AG09309 (cell line): ENCODE data around the gene EIF4G3.

ENCODE experiments used
- DNase-seq: peaks from one replicate; pipeline ENCODE4 v3.0.0-alpha.2; 2010; ENCODE audit warnings: low read depth
- H3K4me3 ChIP-seq: 2 replicates; pipeline ENCODE4 v1.5.1; 2011; ENCODE audit warnings: mild to moderate bottlenecking, low read depth, low read length, moderate library complexity; ENCODE audit not compliant: control insufficient read depth
- CTCF ChIP-seq: IDR thresholded peaks from 2 replicates; pipeline ENCODE4 v1.5.1; 2011; ENCODE audit warnings: mild to moderate bottlenecking, low read depth, low read length, inconsistent platforms; ENCODE audit not compliant: insufficient read depth, control insufficient read depth; ENCODE audit errors: missing control alignments

Gene EIF4G3

DNA sequence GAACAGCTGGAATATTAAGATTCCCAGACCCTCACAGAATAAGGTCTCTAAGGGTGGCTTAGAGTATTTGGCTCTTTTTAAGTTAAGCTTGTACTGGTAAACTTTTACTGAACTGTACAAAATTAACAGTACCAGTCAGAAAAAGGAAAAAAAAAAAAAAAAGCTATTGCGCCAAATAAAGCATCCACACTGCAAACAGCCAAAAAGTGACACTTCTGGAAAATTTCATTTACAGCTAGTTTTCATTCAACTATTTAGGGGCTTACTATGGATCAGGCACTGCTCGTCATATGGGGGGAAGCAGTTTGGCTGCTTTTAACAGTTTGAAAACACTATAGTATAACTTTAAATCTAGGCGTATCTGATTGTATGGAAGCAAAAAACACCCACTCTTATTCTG is 139.6 kb downstream of the EIF4G3 start:
- H3K4me3 ChIP-seq: no peak overlapping the region
- no peak for TF ChIP-seq CTCF
- DNase-seq: no peak

GRCh38 chr1:21035794-21036193 is 140.9 kb downstream of the EIF4G3 start:
- H3K4me3 ChIP-seq: no peak overlapping the region
- DNase-seq: no peak
- TF ChIP-seq CTCF: no peak

GRCh38 chr1:21034725-21035628 is 141.7 kb downstream of the EIF4G3 start:
- no peak for DNase-seq
- no peak overlapping the region for H3K4me3 ChIP-seq
- TF ChIP-seq CTCF: no peak

DNA sequence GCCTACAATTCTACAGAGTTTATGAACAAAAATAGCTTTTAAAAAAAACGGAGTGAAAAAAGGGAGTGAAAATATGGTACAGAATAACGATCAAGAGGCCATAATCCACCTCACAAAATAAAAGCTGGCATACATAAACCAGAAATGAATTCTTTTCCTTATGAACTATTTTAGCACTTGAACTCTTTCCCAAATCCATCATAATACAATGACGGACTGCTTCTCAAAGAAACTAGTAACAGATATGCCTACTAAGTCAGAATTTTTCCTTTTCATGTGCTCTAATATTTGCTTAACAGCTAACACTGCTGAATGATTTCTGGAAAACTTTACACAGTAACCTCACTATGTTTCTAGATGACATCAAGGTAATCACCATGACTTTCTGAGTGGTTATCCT is 144.0 kb downstream of the EIF4G3 start:
- DNase-seq: no peak
- no peak overlapping the region for H3K4me3 ChIP-seq
- no peak for TF ChIP-seq CTCF

DNA sequence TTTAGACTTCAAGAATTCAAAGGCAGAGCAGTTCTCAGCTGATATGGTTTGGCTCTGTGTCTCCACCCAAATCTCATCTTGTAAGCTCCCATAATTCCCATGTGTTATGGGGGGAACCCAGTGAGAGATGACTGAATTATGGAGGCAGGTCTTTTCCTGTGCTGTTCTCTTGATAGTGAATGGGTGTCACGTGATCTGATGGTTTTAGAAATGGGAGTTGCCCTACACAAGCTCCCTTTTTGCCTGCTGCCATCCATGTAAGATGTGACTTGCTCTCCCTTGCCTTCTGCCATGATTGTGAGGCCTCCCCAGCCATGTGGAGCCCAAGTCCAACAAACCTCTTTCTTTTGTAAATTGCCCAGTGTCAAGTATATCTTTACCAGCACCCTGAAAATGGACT is 146.5 kb downstream of the EIF4G3 start:
- DNase-seq: no peak
- H3K4me3 ChIP-seq: no peak overlapping the region
- no peak for TF ChIP-seq CTCF

GRCh38 chr1:21028520-21029145 is 148.1 kb downstream of the EIF4G3 start:
- TF ChIP-seq CTCF: no peak
- DNase-seq: no peak
- no peak overlapping the region for H3K4me3 ChIP-seq
